GM12878 (cell line): ENCODE results near the gene PCDH15. TPM values are rescaled to one million over a fixed set of nuclear protein-coding genes. Genes with fewer than 3 reads are reported as not detected.

Experiments used
- ATAC-seq: fragments of 200-7000 bp; cut with Tn5 transposase; 3 replicates; pipeline ENCODE4 v1.9.1; 2020; ENCODE audit warnings: mild to moderate bottlenecking, moderate library complexity
- BruUV-seq: library from RNA; stranded (reverse); fragments of 400-500 nt; replicated peaks from 2 replicates; lab custom pipeline; 2021; lab: Mats Ljungman, UMichigan
- CTCF ChIA-PET: fragments of 300-600 bp; sonication (Branson Sonifier 250); formaldehyde crosslinking; extraction: SDS; loops from one replicate; lab custom pipeline; 2021; ENCODE audit warnings: inconsistent platforms; lab: Yijun Ruan, JAX
- POLR2A ChIA-PET: fragments of 350-600 bp; formaldehyde crosslinking; extraction: SDS; loops from one replicate; lab custom pipeline; 2021; ENCODE audit warnings: inconsistent platforms; lab: Charles Lee
- RAD21 ChIA-PET: fragments of 300-600 bp; sonication (Branson Sonifier 250); formaldehyde crosslinking; loops from one replicate; lab custom pipeline; 2023; ENCODE audit warnings: antibody characterized with exemption; ENCODE audit not compliant: unreplicated experiment; lab: Charles Lee
- SMC1A ChIA-PET: fragments of 300-600 bp; sonication (Branson Sonifier 250); formaldehyde crosslinking; loops from one replicate; lab custom pipeline; 2023; ENCODE audit not compliant: unreplicated experiment, uncharacterized antibody; lab: Charles Lee
- DNase-seq: peaks from one replicate; pipeline ENCODE4 v3.0.0-alpha.2; 2011; ENCODE audit warnings: low read depth, low spot score
- FAIRE-seq: peaks from 3 replicates; lab custom pipeline; 2011; peaks lifted over from hg19 to GRCh38; lab: Jason Lieb, UNC
- H2AFZ ChIP-seq: 2 replicates; pipeline ENCODE4 v1.6.0; 2011; ENCODE audit warnings: low read depth, low read length, control low read depth; ENCODE audit not compliant: control insufficient read depth
- H3K27ac ChIP-seq: 2 replicates; pipeline ENCODE4 v1.5.1; 2011; ENCODE audit warnings: control low read depth; ENCODE audit not compliant: control insufficient read depth, insufficient read depth
- H3K27me3 ChIP-seq, 2 experiments: replicated peaks in 1 of 2; 2 replicates each; pipeline versions ENCODE4 v1.6.0 to v1.6.1; 2011; ENCODE audit warnings: low read length in 1 of 2; ENCODE audit not compliant: control insufficient read depth in 2 of 2, insufficient read depth in 2 of 2
- H3K36me3 ChIP-seq, 2 experiments: 2 replicates each; pipeline ENCODE4 v1.5.1; 2011; ENCODE audit warnings: low read length in 1 of 2; ENCODE audit not compliant: control insufficient read depth in 2 of 2, insufficient read depth in 2 of 2
- H3K4me1 ChIP-seq: 2 replicates; pipeline ENCODE4 v1.6.1; 2011; ENCODE audit warnings: mild to moderate bottlenecking, low read length, moderate library complexity, mixed read lengths; ENCODE audit not compliant: control insufficient read depth, insufficient read depth
- H3K4me2 ChIP-seq: 2 replicates; pipeline ENCODE4 v1.6.0; 2011; ENCODE audit warnings: control low read depth; ENCODE audit not compliant: control insufficient read depth, insufficient read depth
- H3K4me3 ChIP-seq: fragments of 200-600 bp; sonication (generic); 2 replicates; pipeline ENCODE4 v1.5.1; 2016
- H3K79me2 ChIP-seq: 2 replicates; pipeline ENCODE4 v1.6.0; 2011; ENCODE audit warnings: low read length; ENCODE audit not compliant: control insufficient read depth, insufficient read depth
- H3K9ac ChIP-seq: 2 replicates; pipeline ENCODE4 v1.8.0; 2011; ENCODE audit warnings: low read length, control low read depth, mixed read lengths; ENCODE audit not compliant: control insufficient read depth, insufficient read depth
- H3K9me3 ChIP-seq: replicated peaks from 3 replicates; pipeline ENCODE4 v1.5.1; 2011; ENCODE audit warnings: mild to moderate bottlenecking, low read length; ENCODE audit not compliant: control insufficient read depth, insufficient read depth
- H4K20me1 ChIP-seq: 2 replicates; pipeline ENCODE4 v1.6.0; 2011; ENCODE audit not compliant: control insufficient read depth, insufficient read depth
- ASH2L ChIP-seq: fragments of 300-600, 200-600 bp; sonication (generic); IDR thresholded peaks from 2 replicates; pipeline ENCODE4 v1.6.1; 2017; ENCODE audit warnings: low read depth, mild to moderate bottlenecking, borderline replicate concordance
- FOXK2 ChIP-seq: fragments of 450-650 bp; IDR thresholded peaks from 2 replicates; pipeline ENCODE4 v1.6.1; 2017; ENCODE audit warnings: mild to moderate bottlenecking, moderate library complexity
- JUND ChIP-seq: IDR thresholded peaks from 2 replicates; pipeline ENCODE4 v1.6.1; 2012; ENCODE audit warnings: low read depth, mild to moderate bottlenecking, low read length, improper control_type of control experiment, moderate library complexity
- LARP7 ChIP-seq: fragments of 450-650 bp; IDR thresholded peaks from 2 replicates; pipeline ENCODE4 v1.6.1; 2017; ENCODE audit warnings: mild to moderate bottlenecking
- MAX ChIP-seq: IDR thresholded peaks from 2 replicates; pipeline ENCODE4 v1.6.1; 2012; ENCODE audit warnings: low read depth, low read length, improper control_type of control experiment
- NR2F1 ChIP-seq: fragments of 450-650 bp; conservative IDR thresholded peaks from 2 replicates; pipeline ENCODE4 v1.6.1; 2017; ENCODE audit warnings: mild to moderate bottlenecking
- NRF1 ChIP-seq: conservative IDR thresholded peaks from 2 replicates; pipeline ENCODE4 v1.6.1; 2011; ENCODE audit warnings: mild to moderate bottlenecking, low read depth, low read length, improper control_type of control experiment
- RBBP5 ChIP-seq: fragments of 200-600 bp; sonication (generic); conservative IDR thresholded peaks from 2 replicates; pipeline ENCODE4 v1.6.1; 2016
- RUNX3 ChIP-seq: IDR thresholded peaks from 2 replicates; pipeline ENCODE4 v1.6.1; 2012; ENCODE audit warnings: low read length, inconsistent platforms
- ZNF274 ChIP-seq: IDR thresholded peaks from one replicate; pipeline ENCODE4 v1.8.0; 2011; ENCODE audit not compliant: insufficient read length, insufficient read depth
- WGBS: methylation state at CpG from one replicate; pipeline ENCODE4 v1.1.6; 2016; ENCODE audit warnings: low lambda C conversion rate; ENCODE audit not compliant: insufficient replicate concordance, insufficient coverage; ENCODE audit errors: missing lambda C conversion rate; 5-methylcytosine and 5-hydroxymethylcytosine counted together
- in situ Hi-C: fragments of 300-500 bp; cut with MboI; formaldehyde crosslinking; loops from 9 replicates; pipeline ENCODE4 v1.14.3; 2018; ENCODE audit warnings: mixed read lengths
- intact Hi-C: fragments of 100-400 bp; cut with micrococcal nuclease; formaldehyde crosslinking; loops from one replicate; pipeline ENCODE4 v1.14.2; 2022; ENCODE audit not compliant: unreplicated experiment
- polyA plus RNA-seq, 11 experiments: library from polyadenylated mRNA; depleted of rRNA in 4 of 11; unstranded in 6 of 11; stranded (reverse) in 5 of 11; fragments of >200 nt; fragmentation: Nextera tagmentation in 4 of 11; fragmentation: Illumina TruSeq in 1 of 11; extraction: Ambion mirVana in 4 of 11; extraction: Trizol in 1 of 11; gene quantifications; 1 replicate in 1 of 11; 2 replicates in 10 of 11; pipeline versions ENCODE4 v1.2.1 to v1.2.3, GENCODE V29; 2011 to 2016; ENCODE audit warnings: inconsistent platforms in 2 of 11, missing spikeins in 2 of 11, low read depth in 1 of 11
- total RNA-seq, 4 experiments: library from RNA; depleted of rRNA in 3 of 4; stranded (reverse); fragments of >200 nt in 3 of 4; fragmentation: Illumina TruSeq in 1 of 4; extraction: Trizol in 1 of 4; gene quantifications; 2 replicates each; pipeline versions ENCODE4 v1.2.1 to v1.2.3, GENCODE V29; 2013 to 2021
- TF ChIP-seq, protein P1 (sequence below): fragments of 450-650 bp; IDR thresholded peaks from 2 replicates; pipeline ENCODE4 v1.6.1; 2017; ENCODE audit warnings: mild to moderate bottlenecking, moderate library complexity
- TF ChIP-seq, protein P2 (sequence below): IDR thresholded peaks from 2 replicates; pipeline ENCODE4 v1.6.1; 2012; ENCODE audit warnings: improper control_type of control experiment, low read depth, low read length; ENCODE audit not compliant: insufficient replicate concordance

PCDH15 gene
- total and polyA plus RNA-seq, 10 of the 15 experiments (the other 5 are each of a cell fraction or from before 2014, with no cell fraction given): 0.03 to 0.52 (median 0.07) TPM; not detected in 6

GRCh38 chr10:54396031-54396430, 405.0 kb downstream of the PCDH15 start:
- Histone ChIP-seq H3K36me3 (no peaks in the 10 kb centered on the region), H3K27me3 (no peaks in the 10 kb centered on the region), H3K79me2 (no peaks in the 10 kb centered on the region), H3K4me1 (no peaks in the 10 kb centered on the region), H3K9ac (no peak overlapping the region), H2AFZ (no peak overlapping the region), H3K9me3 (no peaks in the 10 kb centered on the region), H3K27ac (no peak overlapping the region), H4K20me1 (no peaks in the 10 kb centered on the region), H3K4me3 (no peak overlapping the region), H3K4me2 (no peak overlapping the region)
- ChIA-PET RAD21 (no interaction called here), POLR2A (no interaction called here), SMC1A (no interaction called here), CTCF (interaction anchor here (1.3 kb wide), 1 partner anchor 263 kb away, joined by 6 read pairs; no protein-coding TSS in a partner anchor)
- 28% methylated on average over 6 of the region's 6 CpGs for WGBS
- no peak for FAIRE-seq
- no TSS peak for BruUV-seq
- TF ChIP-seq MAX (no peak), RUNX3 (no peak), JUND (no peak), NRF1 (no peak), LARP7 (no peak), NR2F1 (no peak), RBBP5 (no peak), ZNF274 (no peak), ASH2L (no peak), FOXK2 (no peak)
- TF ChIP-seq, protein P1, sequence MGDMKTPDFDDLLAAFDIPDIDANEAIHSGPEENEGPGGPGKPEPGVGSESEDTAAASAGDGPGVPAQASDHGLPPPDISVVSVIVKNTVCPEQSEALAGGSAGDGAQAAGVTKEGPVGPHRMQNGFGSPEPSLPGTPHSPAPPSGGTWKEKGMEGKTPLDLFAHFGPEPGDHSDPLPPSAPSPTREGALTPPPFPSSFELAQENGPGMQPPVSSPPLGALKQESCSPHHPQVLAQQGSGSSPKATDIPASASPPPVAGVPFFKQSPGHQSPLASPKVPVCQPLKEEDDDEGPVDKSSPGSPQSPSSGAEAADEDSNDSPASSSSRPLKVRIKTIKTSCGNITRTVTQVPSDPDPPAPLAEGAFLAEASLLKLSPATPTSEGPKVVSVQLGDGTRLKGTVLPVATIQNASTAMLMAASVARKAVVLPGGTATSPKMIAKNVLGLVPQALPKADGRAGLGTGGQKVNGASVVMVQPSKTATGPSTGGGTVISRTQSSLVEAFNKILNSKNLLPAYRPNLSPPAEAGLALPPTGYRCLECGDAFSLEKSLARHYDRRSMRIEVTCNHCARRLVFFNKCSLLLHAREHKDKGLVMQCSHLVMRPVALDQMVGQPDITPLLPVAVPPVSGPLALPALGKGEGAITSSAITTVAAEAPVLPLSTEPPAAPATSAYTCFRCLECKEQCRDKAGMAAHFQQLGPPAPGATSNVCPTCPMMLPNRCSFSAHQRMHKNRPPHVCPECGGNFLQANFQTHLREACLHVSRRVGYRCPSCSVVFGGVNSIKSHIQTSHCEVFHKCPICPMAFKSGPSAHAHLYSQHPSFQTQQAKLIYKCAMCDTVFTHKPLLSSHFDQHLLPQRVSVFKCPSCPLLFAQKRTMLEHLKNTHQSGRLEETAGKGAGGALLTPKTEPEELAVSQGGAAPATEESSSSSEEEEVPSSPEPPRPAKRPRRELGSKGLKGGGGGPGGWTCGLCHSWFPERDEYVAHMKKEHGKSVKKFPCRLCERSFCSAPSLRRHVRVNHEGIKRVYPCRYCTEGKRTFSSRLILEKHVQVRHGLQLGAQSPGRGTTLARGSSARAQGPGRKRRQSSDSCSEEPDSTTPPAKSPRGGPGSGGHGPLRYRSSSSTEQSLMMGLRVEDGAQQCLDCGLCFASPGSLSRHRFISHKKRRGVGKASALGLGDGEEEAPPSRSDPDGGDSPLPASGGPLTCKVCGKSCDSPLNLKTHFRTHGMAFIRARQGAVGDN: no peak
- TF ChIP-seq, protein P2, sequence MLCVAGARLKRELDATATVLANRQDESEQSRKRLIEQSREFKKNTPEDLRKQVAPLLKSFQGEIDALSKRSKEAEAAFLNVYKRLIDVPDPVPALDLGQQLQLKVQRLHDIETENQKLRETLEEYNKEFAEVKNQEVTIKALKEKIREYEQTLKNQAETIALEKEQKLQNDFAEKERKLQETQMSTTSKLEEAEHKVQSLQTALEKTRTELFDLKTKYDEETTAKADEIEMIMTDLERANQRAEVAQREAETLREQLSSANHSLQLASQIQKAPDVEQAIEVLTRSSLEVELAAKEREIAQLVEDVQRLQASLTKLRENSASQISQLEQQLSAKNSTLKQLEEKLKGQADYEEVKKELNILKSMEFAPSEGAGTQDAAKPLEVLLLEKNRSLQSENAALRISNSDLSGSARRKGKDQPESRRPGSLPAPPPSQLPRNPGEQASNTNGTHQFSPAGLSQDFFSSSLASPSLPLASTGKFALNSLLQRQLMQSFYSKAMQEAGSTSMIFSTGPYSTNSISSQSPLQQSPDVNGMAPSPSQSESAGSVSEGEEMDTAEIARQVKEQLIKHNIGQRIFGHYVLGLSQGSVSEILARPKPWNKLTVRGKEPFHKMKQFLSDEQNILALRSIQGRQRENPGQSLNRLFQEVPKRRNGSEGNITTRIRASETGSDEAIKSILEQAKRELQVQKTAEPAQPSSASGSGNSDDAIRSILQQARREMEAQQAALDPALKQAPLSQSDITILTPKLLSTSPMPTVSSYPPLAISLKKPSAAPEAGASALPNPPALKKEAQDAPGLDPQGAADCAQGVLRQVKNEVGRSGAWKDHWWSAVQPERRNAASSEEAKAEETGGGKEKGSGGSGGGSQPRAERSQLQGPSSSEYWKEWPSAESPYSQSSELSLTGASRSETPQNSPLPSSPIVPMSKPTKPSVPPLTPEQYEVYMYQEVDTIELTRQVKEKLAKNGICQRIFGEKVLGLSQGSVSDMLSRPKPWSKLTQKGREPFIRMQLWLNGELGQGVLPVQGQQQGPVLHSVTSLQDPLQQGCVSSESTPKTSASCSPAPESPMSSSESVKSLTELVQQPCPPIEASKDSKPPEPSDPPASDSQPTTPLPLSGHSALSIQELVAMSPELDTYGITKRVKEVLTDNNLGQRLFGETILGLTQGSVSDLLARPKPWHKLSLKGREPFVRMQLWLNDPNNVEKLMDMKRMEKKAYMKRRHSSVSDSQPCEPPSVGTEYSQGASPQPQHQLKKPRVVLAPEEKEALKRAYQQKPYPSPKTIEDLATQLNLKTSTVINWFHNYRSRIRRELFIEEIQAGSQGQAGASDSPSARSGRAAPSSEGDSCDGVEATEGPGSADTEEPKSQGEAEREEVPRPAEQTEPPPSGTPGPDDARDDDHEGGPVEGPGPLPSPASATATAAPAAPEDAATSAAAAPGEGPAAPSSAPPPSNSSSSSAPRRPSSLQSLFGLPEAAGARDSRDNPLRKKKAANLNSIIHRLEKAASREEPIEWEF: no peak
- no peak for DNase-seq
- intact Hi-C loops: no loop called here
- in situ Hi-C loops: no loop called here
- ATAC-seq: no peak
